Measurements from ENCODE around the gene SPINT3.
"Not testable (repeated sequence)": the region's sequence is repeated elsewhere in the genome, so short reads cannot be mapped to it uniquely, and the experiment has no call there.

The SPINT3 gene

DNA sequence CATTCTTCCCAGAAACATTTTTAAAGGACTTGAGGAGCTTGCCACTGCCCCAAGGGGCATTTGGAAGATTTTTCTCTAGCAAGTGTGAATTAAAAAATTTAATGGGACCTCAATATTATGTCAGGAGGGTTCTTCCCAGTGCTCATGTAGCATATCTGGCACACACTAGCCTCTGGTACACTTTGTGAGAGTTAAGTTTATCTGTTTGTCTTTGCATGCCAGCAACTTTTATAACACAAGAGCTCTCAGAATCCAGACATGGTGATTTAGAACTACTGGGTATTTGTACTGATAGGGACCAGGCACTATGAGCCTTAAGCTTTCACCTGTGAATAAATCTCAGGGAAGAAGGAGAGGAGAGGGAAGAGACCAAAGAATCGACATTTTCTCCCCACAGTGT lies 12.9 kb downstream of the SPINT3 start:
- DNase-seq (ENCODE audit: low spot score): no peak

- no peak for DNase-seq (ENCODE audit: low spot score)
These were observed 13.8 kb downstream of the SPINT3 start for GRCh38 chr20:45501600-45501999.

GRCh38 chr20:45500022-45500421 lies 15.4 kb downstream of the SPINT3 start:
- no peak for DNase-seq (ENCODE audit: low spot score)

DNA sequence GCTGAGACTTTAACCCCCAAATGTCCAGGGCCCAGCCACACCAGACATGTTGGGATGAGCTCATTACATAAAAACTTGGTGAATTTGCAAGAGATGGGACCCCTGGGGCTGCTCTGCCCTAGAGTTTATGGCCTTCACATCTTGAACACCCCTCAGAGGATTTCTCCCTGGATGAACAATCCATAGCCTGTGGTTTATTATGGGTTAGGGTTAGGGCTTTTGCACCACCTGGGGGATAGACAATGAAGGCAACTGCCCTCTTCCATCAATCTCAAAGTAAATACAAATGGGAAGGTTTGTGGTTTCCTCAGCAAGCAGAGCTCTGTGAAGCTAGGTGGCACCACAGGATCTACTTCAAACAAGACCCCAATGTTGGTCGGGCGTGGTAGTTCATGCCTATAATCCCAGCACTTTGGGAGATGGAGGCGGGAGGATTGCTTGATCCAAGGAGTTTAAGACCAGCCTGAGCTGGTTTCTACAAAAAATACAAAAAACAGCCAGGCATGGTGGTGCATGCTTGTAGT lies 17.4 kb downstream of the SPINT3 start:
- no peak for DNase-seq (ENCODE audit: low spot score)

DNA sequence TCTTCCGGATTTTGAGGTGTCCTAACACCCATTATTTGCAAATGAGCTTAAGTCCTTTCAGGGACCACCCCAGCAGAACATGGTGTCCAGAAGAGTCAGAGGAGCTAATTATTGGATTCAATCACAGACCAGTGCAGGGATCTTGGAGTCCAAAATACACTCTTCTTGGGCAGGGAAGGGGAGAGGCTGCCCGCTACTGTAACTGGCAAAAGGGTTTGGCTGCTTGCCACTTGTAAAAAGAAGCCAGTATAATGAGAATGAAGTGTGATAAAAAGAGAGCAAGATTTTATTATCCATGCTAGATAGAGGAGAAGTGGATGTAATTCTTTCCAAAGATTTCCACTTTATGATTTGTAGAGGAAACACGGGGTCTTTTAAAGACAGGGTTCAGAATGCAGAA lies 19.3 kb downstream of the SPINT3 start:
- DNase-seq (ENCODE audit: low spot score): no peak

DNA sequence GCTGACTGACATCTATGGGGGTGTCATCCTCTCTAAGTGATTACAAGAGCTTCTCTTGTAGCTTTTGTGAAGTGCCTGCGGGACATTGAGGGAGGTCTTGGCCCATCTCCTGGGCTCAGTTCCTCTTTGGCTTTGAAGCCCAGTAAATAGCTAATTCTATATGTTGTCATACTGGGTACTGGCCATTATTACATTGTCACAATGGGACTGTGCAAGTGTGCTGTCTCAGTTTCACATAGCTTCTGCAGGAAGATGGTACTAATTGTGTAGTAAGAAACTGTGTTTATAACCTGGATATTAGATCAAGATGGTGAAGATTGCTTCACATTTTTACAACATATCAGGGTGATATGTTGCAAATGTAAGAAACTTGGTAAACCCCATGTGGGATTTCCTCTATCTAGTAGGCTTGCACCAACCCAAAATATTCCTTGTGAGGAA lies 19.9 kb downstream of the SPINT3 start:
- no peak for DNase-seq (ENCODE audit: low spot score)

GRCh38 chr20:45489083-45489531 lies 26.3 kb downstream of the SPINT3 start:
- DNase-seq (ENCODE audit: low spot score): no peak

DNA sequence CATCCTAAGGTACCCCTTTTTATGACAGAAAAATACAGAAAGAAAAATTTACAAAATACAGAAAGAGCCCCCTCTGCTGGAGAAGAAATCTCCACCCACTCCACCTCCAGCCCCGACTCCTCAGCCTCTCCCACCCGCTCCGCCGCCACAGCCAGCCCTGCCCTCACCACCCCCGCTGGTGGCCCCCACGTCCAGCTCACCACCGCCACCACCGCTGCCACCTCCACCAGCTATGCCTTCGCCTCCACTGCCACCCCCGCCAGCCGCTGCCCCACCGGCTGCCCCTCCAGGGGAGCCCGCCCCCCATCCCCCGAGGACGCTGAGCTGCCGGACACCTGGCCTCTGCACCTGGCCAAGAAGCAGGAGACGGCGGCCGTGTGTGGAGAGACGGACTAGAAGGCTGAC lies 28.2 kb downstream of the SPINT3 start:
- no peak for DNase-seq (ENCODE audit: low spot score)

DNA sequence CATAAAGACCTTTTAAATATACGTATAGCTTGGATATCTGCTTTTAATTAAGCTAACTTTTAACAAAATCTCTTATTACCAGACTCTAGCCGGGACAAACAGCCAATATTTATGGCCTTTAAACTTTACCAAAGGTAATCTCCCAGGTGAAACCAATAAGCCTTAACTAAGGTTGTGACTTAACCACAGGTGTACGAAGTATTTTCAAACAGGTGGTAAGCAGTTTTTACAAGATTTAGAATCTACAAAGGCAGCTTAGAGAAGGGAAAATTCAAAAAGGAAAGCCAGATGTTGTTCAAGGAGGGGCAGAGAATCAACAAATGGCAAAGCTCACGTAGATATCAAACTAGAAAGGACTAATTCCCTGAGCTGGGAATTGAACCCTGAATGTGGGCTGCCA lies 30.0 kb downstream of the SPINT3 start:
- DNase-seq (ENCODE audit: low spot score): no peak

DNA sequence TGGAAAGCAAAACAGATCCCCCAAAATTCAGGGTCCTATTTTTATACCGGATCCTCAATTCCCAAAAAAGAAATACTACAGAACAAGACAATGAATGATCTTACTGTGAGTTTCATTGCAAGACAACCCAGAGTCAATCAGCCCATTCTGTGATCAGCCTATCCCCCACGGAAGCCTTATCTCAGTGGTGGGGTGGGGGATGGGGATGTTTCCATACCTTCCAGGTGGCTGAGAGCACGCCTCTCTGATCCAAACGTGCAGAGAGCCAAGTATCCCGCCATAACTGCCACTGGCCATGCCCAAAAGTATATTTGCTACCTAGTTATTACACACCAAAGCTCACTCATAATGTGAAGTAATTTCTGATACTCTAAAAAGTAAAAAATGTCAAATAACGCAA lies 30.7 kb downstream of the SPINT3 start:
- no peak for DNase-seq (ENCODE audit: low spot score)

GRCh38 chr20:45479822-45480221 lies 35.6 kb downstream of the SPINT3 start:
- DNase-seq (ENCODE audit: low spot score): no peak

DNA sequence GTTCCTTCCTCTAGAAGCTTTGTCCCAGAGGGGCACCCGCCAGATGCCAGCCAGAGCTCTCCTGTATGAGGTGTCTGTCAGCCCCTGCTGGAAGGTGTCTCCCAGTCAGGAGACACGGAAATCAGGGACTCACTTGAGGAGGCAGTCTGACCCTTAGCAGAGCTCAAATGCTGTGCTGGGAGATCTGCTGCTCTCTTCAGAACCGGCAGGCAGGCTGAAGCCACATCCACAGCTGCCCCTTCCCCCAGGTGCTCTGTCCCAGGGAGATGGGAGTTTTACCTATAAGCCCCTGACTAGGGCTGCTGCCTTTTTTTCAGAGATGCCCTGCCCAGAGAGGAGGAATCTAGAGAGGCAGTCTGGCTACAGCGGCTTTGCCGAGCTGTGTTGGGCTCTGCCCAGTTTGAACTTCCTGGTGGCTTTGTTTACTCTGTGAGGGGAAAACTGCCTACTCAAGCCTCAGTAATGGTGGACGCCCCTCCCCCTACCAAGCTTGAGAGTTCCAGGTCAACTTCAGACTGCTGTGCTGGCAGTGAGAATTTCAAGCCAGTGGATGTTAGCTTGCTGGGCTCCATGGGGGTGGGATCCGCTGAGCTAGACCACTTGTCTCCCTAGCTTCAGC lies 37.8 kb downstream of the SPINT3 start:
- DNase-seq (ENCODE audit: low spot score): not testable (repeated sequence)

DNA sequence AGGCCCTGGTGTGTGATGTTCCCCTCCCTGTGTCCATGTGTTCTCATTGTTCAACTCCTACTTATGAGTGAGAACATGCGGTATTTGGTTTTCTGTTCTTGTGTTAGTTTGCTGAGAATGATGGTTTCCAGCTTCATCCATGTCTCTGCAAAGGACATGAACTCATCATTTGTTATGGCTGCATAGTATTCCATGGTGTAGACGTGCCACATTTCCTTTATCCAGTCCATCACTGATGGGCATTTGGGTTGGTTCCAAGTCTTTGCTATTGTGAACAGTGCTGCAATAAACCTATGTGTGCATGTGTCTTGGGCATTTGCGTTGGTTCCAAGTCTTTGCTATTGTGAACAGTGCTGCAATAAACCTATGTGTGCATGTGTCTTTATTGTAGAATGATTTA lies 43.1 kb downstream of the SPINT3 start:
- DNase-seq (ENCODE audit: low spot score): not testable (repeated sequence)

DNA sequence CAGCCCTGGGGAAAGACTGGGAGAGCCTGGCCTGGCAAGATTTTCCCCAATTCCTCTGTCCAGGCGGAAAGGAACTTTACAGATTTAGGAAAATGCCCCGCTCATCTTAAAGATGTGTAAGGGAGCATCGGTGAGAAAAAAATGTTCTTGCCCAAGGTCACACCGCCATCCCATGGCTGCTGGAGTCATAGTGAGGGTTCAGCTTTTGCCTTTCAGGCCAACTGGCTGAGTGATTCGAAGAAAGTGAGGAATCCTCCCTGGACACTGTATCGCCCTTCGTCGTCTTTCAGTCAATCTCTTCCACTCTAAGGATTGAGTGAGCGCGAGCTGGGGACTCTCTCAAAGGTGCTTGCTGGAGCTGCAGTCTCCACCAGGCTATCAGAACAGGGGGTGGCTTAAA lies 44.5 kb downstream of the SPINT3 start:
- no peak for DNase-seq (ENCODE audit: low spot score)

DNA sequence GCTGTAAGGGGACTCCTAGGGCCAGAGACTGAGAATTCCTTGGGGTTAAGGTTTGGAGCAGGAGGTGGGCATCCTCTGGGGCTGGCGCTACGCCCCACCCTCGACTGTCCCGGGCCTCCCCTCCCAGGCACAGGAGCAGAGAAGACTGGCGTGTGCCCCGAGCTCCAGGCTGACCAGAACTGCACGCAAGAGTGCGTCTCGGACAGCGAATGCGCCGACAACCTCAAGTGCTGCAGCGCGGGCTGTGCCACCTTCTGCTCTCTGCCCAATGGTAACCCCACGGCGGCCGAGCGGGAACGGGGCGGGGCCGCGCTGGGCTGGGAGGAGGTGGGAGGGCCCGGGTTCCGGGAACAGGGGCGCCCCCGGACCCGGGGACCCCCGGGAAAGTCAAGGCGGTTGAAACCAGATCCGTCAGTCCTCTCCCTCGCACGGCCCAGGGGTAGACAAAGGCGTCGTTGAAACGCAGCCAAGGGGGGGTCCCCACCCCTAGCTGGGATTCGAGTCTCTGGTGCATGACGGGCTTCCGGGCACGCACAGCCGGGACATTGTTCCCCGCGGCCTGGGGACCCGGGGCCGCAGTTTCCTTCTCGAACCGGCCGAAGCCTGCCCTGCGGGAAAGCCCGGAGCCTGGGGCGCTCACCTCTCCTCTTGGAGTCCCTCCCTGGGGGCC lies 45.0 kb downstream of the SPINT3 start:
- no peak for DNase-seq (ENCODE audit: low spot score)

- no peak for DNase-seq (ENCODE audit: low spot score)
These were observed 45.8 kb downstream of the SPINT3 start, which contains the start of gene WFDC2 for GRCh38 chr20:45469336-45470261. Gene WFDC2 (plus strand): TSS chr20:45469753. CDS start chr20:45469782, 29 bp downstream.

DNA sequence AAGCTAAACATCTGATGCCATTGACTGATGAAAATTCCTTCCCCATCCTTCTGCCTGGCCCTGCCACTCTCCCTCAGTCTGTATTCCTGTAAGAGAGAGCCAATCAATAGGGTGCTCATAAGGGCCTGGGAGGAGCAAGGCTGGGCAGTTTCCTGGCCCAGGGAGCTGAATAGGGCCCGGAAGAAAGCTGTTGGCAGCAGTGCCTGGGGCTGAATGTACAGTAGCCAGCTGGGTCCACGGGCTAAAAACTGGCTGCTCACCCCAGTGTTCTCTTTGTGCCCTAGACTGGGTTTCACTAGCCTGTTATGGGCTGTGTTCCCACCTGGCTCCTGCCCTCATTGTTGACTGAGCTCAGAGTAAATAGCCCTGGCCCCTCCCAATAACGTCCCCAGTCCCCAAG lies 47.6 kb downstream of the SPINT3 start:
- no peak for DNase-seq (ENCODE audit: low spot score)

GRCh38 chr20:45467172-45467571 lies 48.2 kb downstream of the SPINT3 start:
- no peak for DNase-seq (ENCODE audit: low spot score)

DNA sequence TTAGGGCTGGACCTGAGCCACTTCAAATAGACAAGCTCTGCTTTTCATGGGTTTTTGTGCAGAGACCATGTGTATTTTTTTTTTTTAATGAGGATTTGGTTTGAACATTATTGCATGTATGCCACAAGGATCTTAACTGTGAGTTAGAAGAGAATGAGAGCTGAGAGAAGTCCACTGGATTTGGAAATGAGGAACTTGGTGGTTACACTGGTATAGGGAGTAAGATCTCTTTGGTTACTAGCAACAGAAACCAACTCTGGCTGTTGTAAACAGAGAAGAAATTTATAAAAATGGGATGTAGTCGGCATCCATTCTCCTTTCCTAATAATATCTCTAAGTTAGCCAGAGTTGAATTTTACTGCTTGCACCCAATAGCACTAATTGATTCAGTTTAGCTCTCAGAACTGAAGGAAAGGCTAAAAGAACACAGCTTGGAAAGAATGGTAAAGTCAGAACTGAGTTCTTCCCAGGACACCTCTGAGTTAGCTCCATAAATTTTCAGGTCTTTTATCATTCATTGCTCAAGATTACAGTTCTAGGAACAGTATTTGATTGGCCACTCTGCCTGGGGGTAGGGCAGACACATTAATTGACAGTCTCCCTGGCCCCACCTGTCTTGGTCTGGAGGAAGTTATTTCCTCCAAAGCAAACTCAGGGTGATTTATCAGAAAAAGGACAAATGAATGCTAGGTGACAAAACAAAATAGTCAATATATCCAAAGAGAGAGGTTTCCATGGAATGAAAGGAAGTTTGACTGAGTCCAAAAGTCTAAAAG lies 49.7 kb downstream of the SPINT3 start:
- DNase-seq (ENCODE audit: low spot score): no peak

- no peak for DNase-seq (ENCODE audit: low spot score)
These were observed 51.7 kb downstream of the SPINT3 start for GRCh38 chr20:45463709-45464108.

DNA sequence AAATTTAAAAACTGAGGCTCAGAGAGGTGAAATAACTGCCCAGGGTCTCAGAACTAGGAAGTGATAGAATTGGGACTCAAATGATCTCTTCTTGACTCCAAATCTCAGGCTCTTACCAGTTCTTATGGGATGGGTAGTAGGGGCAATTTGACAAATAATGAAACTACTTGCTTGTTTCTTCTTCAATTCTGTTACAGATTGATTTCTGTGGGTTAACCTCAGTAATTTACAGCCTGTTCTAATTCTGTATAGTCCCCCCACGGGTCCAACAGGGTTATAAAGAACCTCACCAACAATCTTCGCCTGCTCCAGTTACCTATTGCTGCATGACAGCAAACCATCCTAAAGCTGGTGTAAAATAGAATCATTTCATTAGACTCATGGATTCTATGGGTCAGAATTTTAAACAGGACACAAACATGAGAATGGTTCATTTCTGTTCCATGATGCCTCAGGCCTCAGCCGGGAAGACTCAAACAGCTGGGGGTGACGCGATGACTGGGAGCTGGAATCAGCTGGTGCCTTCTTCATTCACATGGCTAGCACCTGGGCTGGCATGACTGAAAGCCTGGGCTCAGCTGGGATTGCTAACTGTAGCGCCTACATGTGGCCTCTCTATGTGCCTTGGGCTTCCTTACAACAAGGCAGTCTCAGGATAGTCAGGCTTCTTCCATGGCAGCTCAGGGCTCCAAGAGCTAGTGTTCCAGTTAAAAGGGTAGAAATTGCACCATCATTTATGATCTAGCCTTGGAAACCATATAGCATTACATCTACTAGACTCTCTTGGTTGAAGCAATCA lies 52.5 kb downstream of the SPINT3 start:
- DNase-seq (ENCODE audit: low spot score): no peak

All from COLO829 (cell line).